GM12873 (cell line): ENCODE data around the gene NTRK1.

Experiments
- CTCF ChIP-seq: IDR thresholded peaks from 2 replicates; pipeline ENCODE4 v1.5.1; 2012; ENCODE audit warnings: low read depth, mild to moderate bottlenecking, moderate library complexity, low read length, control low read depth; ENCODE audit not compliant: insufficient read depth; ENCODE audit errors: missing control alignments

The NTRK1 gene

GRCh38 chr1:156899956-156900718 lies 39.5 kb downstream of the NTRK1 start:
- no peak for TF ChIP-seq CTCF

GRCh38 chr1:156900896-156901589 lies 40.4 kb downstream of the NTRK1 start:
- TF ChIP-seq CTCF = no peak

- TF ChIP-seq CTCF = no peak
Measured at GRCh38 chr1:156901590-156901900, 40.9 kb downstream of the NTRK1 start.

- no peak for TF ChIP-seq CTCF
Measured at GRCh38 chr1:156901966-156902915, 41.6 kb downstream of the NTRK1 start.

GRCh38 chr1:156903328-156904091 lies 42.8 kb downstream of the NTRK1 start:
- no peak for TF ChIP-seq CTCF

- no peak for TF ChIP-seq CTCF
Measured at GRCh38 chr1:156904187-156904959, 43.7 kb downstream of the NTRK1 start.
